Muscle of leg (tissue), 11 donors: ENCODE data around the gene LPP. TPM values are rescaled to one million over a fixed set of nuclear protein-coding genes. Genes with fewer than 3 reads are reported as not detected.
A peak's percentile ranks its signal among the peaks of the same experiment; 100 is the strongest.

Source experiments
- DNase-seq: peaks from one replicate; pipeline ENCODE4 v3.0.0; 2013
- H3K27ac ChIP-seq: one replicate; pipeline ENCODE4 v1.5.1; 2013; ENCODE audit warnings: mild to moderate bottlenecking, low read length, control low read depth
- H3K27me3 ChIP-seq: one replicate; pipeline ENCODE4 v1.6.1; 2013; ENCODE audit warnings: low read length; ENCODE audit not compliant: control insufficient read depth, insufficient read depth
- H3K36me3 ChIP-seq: one replicate; pipeline ENCODE4 v1.6.1; 2013; ENCODE audit warnings: low read length; ENCODE audit not compliant: control insufficient read depth, insufficient read depth
- H3K4me1 ChIP-seq: one replicate; pipeline ENCODE4 v1.6.1; 2013; ENCODE audit warnings: low read length; ENCODE audit not compliant: control insufficient read depth, insufficient read depth
- H3K4me3 ChIP-seq: one replicate; pipeline ENCODE4 v1.5.1; 2013; ENCODE audit warnings: low read length, control low read depth
- H3K9me3 ChIP-seq: replicated peaks from 2 replicates; pipeline ENCODE4 v1.6.1; 2013; ENCODE audit warnings: low read depth, low read length; ENCODE audit not compliant: control insufficient read depth
- WGBS: methylation state at CpG from one replicate; pipeline ENCODE4 v1.1.5; 2013; ENCODE audit warnings: missing lambda C conversion rate; ENCODE audit not compliant: insufficient coverage; 5-methylcytosine and 5-hydroxymethylcytosine counted together
- polyA plus RNA-seq, 8 donors: library from polyadenylated mRNA; unstranded; fragments of 120-200 nt; gene quantifications; one replicate each; pipeline versions ENCODE4 v1.2.1 to v1.2.3, GENCODE V29; 2013; ENCODE audit warnings: inconsistent platforms in 1 of 8, low replicate concordance in 1 of 8; ENCODE audit not compliant: insufficient read length in 8 of 8, insufficient read depth in 1 of 8
- total RNA-seq: library from RNA; stranded (reverse); fragments of 120-200 nt; gene quantifications from one replicate; pipeline ENCODE4 v1.2.4, GENCODE V29; 2013

The LPP gene
- total and polyA plus RNA-seq, 9 donors: 8.9 to 24.3 (median 13.5) TPM

DNA sequence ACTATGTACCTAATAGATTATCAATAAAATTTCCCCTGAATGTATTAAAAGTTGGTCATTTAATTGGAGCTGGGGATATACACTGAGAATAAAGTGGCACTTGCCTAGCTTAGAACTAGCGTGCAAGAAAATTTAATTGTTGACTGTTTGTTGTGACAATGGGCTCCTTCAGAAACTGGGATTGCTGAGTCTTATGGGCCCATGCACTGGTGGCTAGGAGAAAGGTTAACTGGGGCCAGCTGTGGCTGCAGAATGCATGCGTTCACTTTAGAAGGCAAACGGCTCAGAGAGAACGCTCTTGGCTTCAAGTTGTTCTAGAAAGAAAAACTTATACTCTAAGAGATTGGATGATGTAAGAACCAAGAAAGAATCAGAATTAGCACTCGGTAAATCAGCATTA is 18.7 kb upstream of the LPP start:
- Histone ChIP-seq H3K27me3 (no peaks in the 10 kb centered on the region), H3K9me3 (no peaks in the 10 kb centered on the region), H3K4me3 (no peak overlapping the region), H3K36me3 (no peaks in the 10 kb centered on the region), H3K4me1 (no peaks in the 10 kb centered on the region), H3K27ac (no peak overlapping the region)
- 73% methylated on average over 1 of the region's 5 CpGs for WGBS
- no peak for DNase-seq

DNA sequence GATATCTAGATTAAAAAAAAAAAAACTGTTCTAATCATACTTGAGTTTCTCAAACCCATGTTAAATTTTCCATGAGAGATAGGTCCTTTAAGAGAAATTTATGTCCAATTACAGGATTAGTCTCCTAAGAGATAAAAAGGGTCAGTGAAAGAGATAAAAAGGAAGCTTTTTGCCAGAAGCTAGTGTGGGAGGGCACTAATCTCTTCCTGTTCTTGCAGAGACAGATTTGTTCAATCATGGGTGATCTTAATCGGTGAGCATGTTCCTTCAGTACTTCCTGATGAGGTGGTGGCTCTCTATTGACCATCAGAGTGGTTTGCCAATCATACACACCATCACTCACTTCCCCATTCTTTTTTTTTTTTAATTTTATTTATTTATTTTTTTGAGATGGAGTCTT is 16.9 kb upstream of the LPP start:
- WGBS: no CpG with 5 or more reads among the region's 1 CpG
- Histone ChIP-seq H3K27ac (no peak overlapping the region), H3K4me3 (no peak overlapping the region), H3K9me3 (no peaks in the 10 kb centered on the region), H3K36me3 (no peaks in the 10 kb centered on the region), H3K4me1 (no peaks in the 10 kb centered on the region), H3K27me3 (no peaks in the 10 kb centered on the region)
- DNase-seq: no peak

GRCh38 chr3:188139466-188139865 is 14.5 kb upstream of the LPP start:
- Histone ChIP-seq H3K36me3 (no peaks in the 10 kb centered on the region), H3K27ac (no peak overlapping the region), H3K9me3 (no peaks in the 10 kb centered on the region), H3K4me1 (no peaks in the 10 kb centered on the region), H3K27me3 (no peaks in the 10 kb centered on the region), H3K4me3 (no peak overlapping the region)
- no peak for DNase-seq
- WGBS: no CpG with 5 or more reads among the region's 4 CpGs

GRCh38 chr3:188146219-188146618 is 7.7 kb upstream of the LPP start:
- DNase-seq: no peak
- Histone ChIP-seq H3K4me3 (no peak overlapping the region), H3K9me3 (no peaks in the 10 kb centered on the region), H3K36me3 (no peaks in the 10 kb centered on the region), H3K27ac (no peak overlapping the region), H3K4me1 (no peaks in the 10 kb centered on the region), H3K27me3 (no peaks in the 10 kb centered on the region)
- no CpG with 5 or more reads among the region's 2 CpGs for WGBS

- no peak overlapping the region for H3K27ac ChIP-seq
Measured at GRCh38 chr3:188147782-188148181, 6.2 kb upstream of the LPP start.

DNA sequence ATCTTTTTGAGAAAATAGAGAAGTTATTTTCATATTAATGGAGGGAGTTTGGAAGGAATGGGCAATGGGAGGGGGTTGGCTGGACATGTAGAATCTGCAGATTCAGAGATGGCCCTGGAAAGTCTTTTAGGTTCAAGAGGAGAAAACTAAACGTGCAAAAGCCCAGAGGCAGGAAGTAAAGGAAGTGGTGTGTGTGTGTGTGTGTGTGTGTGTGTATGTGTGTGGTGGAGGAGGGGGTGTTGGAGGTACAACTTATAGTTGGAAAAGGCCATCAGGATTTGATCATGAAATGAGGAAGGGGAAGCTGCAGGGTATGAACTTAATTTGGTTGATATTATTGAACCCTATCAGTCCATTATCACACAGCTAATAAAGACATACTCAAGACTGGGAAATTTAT is 5.6 kb upstream of the LPP start:
- Histone ChIP-seq H3K36me3 (no peaks in the 10 kb centered on the region), H3K27ac (no peak overlapping the region), H3K9me3 (no peaks in the 10 kb centered on the region), H3K4me1 (peaks cover 7% of the 10 kb centered on the region), H3K4me3 (no peak overlapping the region), H3K27me3 (no peaks in the 10 kb centered on the region)
- DNase-seq: no peak
- 25% methylated on average over 1 of the region's 1 CpG for WGBS

More at GRCh38 chr3:188147782-188148181, 6.2 kb upstream of the LPP start:
- Histone ChIP-seq H3K9me3 (no peaks in the 10 kb centered on the region), H3K36me3 (no peaks in the 10 kb centered on the region), H3K27me3 (no peaks in the 10 kb centered on the region), H3K4me1 (peaks cover 4% of the 10 kb centered on the region), H3K4me3 (no peak overlapping the region)
- DNase-seq: no peak
- no CpG with 5 or more reads among the region's 3 CpGs for WGBS

DNA sequence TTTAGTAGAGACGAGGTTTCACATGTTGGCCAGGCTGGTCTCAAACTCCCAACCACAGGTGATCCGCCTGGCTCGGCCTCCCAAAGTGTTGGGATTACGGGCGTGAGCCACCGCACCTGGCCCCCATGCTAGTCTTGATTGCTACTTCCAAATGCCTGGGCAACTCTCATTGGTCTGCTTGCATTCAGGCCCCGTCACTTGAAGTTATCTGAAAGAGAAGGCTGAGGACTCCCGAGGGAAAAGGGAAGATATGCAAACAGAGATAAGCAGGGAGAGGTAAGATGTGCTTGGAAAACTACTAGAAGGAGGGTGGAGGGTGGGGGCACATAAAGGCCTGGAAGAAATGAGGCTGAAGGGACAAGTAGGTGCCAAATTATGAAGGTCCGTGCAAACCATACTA is 4.4 kb upstream of the LPP start:
- no peaks in the 10 kb centered on the region for H3K9me3 ChIP-seq
- no peaks in the 10 kb centered on the region for H3K27me3 ChIP-seq
- 92% methylated on average over 5 of the region's 9 CpGs for WGBS
- H3K36me3 ChIP-seq: no peaks in the 10 kb centered on the region
- DNase-seq: no peak
- H3K27ac ChIP-seq: no peak overlapping the region
- no peak overlapping the region for H3K4me3 ChIP-seq
- H3K4me1 ChIP-seq: peaks cover 8% of the 10 kb centered on the region

DNA sequence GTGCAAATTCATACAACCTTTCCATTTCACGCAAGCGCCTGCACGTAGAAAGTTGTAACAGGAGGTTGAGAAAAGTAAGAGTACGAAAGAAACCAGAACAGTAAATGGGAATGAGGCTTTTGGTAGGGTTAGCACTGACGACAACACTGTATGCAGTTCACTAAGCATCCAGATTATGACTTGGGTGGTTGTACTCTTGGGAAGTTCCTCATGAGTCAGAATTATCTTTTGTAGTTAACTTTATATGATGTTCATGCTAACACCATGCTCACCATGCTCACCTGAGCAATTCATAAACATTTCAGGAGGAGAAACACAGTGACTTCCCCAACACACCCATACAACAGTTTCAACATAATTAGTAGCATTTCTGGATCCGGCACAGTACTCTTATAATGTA is 3.0 kb upstream of the LPP start:
- H3K27ac ChIP-seq: no peak overlapping the region
- H3K27me3 ChIP-seq: no peaks in the 10 kb centered on the region
- no peak overlapping the region for H3K4me3 ChIP-seq
- no peak for DNase-seq
- H3K4me1 ChIP-seq: peaks cover 16% of the 10 kb centered on the region
- WGBS: 94% methylated on average over 5 of the region's 6 CpGs
- H3K9me3 ChIP-seq: no peaks in the 10 kb centered on the region
- no peaks in the 10 kb centered on the region for H3K36me3 ChIP-seq

DNA sequence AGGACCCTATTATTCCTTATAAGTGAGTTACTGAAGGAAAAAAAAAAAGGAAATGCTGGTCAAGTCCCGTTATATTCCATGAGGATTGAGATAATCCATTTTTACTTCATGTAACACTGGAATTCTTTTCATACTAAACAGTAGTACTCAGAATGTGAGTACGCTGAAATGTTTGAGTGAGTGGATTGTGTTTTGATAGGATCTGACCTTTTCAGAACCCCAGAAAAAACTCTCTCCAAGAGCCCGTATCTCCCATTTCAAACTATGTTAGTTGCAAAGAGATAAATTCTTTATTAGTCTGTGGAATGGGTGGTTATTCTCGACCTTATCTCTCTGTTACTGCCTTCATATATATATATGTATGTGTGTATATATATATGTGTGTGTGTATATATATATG is 2.5 kb upstream of the LPP start:
- Histone ChIP-seq H3K27ac (no peak overlapping the region), H3K4me3 (no peak overlapping the region), H3K27me3 (no peaks in the 10 kb centered on the region), H3K36me3 (no peaks in the 10 kb centered on the region), H3K9me3 (no peaks in the 10 kb centered on the region), H3K4me1 (peaks cover 17% of the 10 kb centered on the region)
- no CpG with 5 or more reads among the region's 4 CpGs for WGBS
- no peak for DNase-seq

- Histone ChIP-seq H3K27me3 (no peaks in the 10 kb centered on the region), H3K36me3 (no peaks in the 10 kb centered on the region), H3K9me3 (no peaks in the 10 kb centered on the region), H3K4me1 (peaks cover 25% of the 10 kb centered on the region), H3K27ac (peak overlapping the region; percentile 89), H3K4me3 (peak overlapping the region; percentile 87)
- 24% methylated on average over 19 of the region's 25 CpGs for WGBS
- peak; percentile 78 for DNase-seq
Measured at GRCh38 chr3:188152660-188153436, 1.1 kb upstream of the LPP start.
